ENCODE data around the gene BANF1. TPM values are rescaled to one million over a fixed set of nuclear protein-coding genes. Genes with fewer than 3 reads are reported as not detected.

Gene BANF1
- total RNA-seq, 1 donor from 2014 or later: 180 TPM

DNA sequence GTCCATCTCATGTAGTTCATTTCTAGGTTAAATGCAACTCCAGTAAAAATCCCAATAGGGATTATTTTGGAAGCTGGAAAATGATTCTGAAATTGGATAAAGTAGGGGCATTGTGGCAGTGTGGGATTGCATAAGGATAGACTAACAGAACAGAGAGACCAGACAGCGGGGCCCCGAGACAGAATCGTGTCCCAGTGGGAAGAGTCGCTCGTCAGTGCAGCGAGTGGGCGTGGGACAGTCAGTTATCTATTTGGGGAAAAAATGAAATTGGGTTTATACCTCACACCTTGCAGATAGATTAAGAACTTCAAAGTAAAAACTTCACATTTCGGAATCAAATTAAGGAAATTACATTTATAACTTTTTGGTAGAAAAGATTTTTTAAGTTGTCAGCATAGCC lies 30.2 kb upstream of the BANF1 start:
- no peak for FAIRE-seq
- H3K36me3 Mint-ChIP-seq (ENCODE audit: low read depth, unreplicated experiment): peaks cover 13% of the 10 kb centered on the region
- H3K4me2 ChIP-seq (ENCODE audit: low read length): no peak overlapping the region

DNA sequence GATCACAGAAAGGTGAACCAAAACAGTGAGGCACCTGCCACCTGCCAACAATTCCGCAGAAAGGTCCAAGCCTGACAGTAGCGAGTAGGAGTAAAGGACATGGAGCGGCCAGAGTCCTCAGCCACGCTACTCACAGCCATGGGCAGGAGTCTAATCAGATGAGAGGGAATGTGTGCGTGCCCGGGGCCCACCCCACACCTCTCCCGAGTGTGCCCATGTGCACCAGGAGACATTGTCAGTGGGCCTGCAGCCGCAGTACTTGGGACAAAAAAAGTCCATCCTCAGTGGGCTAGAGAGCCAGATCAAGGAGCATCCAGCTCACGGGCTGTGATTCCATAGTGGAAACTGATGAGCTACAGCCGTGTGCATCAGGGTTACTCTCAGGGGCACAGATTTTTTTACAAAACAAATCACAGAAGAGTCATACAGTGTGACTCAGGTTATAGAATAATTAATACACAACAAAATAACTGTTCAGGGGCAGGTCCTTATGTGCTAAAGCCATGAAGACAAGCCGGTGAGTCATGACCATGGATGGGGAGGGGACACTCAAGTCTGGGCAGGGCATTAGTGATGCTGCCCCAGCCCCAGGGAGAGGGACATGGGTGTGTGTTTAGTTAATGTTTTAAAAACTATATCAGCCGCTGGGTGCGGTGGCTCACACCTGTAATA lies 28.7 kb upstream of the BANF1 start:
- no peak overlapping the region for H3K4me2 ChIP-seq (ENCODE audit: low read length)
- H3K9me3 Mint-ChIP-seq (ENCODE audit: unreplicated experiment): no peaks in the 10 kb centered on the region
- no peak overlapping the region for H2AFZ ChIP-seq (ENCODE audit: low read depth, low read length)
- H3K36me3 Mint-ChIP-seq (ENCODE audit: low read depth, unreplicated experiment): peaks cover 10% of the 10 kb centered on the region
- H3K36me3 ChIP-seq (ENCODE audit: insufficient read depth, low read length): peaks cover 25% of the 10 kb centered on the region
- H3K27me3 ChIP-seq (ENCODE audit: insufficient read depth, low read length): no peaks in the 10 kb centered on the region
- no peak for FAIRE-seq
- H3K4me1 Mint-ChIP-seq (ENCODE audit: low read depth, unreplicated experiment): peaks cover 2% of the 10 kb centered on the region
- H3K9ac ChIP-seq (ENCODE audit: low read length): no peak overlapping the region
- H3K27me3 Mint-ChIP-seq (ENCODE audit: low read depth, unreplicated experiment): no peaks in the 10 kb centered on the region
- H3K4me1 ChIP-seq (ENCODE audit: insufficient read depth, low read length): no peaks in the 10 kb centered on the region
- peaks cover 21% of the 10 kb centered on the region for H4K20me1 ChIP-seq (ENCODE audit: insufficient read depth, low read length)
- peak overlapping the region; percentile 22 for H3K4me3 Mint-ChIP-seq (ENCODE audit: unreplicated experiment)
- H3K9me3 ChIP-seq (ENCODE audit: insufficient read depth, low read depth, low read length): no peaks in the 10 kb centered on the region
- no peak overlapping the region for H3K27ac Mint-ChIP-seq (ENCODE audit: unreplicated experiment)
- no peak overlapping the region for H3K4me3 ChIP-seq (ENCODE audit: insufficient read depth, low read depth, low read length)
- TF ChIP-seq, protein P1, sequence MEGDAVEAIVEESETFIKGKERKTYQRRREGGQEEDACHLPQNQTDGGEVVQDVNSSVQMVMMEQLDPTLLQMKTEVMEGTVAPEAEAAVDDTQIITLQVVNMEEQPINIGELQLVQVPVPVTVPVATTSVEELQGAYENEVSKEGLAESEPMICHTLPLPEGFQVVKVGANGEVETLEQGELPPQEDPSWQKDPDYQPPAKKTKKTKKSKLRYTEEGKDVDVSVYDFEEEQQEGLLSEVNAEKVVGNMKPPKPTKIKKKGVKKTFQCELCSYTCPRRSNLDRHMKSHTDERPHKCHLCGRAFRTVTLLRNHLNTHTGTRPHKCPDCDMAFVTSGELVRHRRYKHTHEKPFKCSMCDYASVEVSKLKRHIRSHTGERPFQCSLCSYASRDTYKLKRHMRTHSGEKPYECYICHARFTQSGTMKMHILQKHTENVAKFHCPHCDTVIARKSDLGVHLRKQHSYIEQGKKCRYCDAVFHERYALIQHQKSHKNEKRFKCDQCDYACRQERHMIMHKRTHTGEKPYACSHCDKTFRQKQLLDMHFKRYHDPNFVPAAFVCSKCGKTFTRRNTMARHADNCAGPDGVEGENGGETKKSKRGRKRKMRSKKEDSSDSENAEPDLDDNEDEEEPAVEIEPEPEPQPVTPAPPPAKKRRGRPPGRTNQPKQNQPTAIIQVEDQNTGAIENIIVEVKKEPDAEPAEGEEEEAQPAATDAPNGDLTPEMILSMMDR (IDR thresholded peaks at IDR 0.05; ENCODE audit: insufficient read depth, low read depth, low read length): no peak
- no peak for TF ChIP-seq EZH2 (IDR thresholded peaks at IDR 0.05; ENCODE audit: insufficient read depth, low read length)
- no peaks in the 10 kb centered on the region for H3K79me2 ChIP-seq (ENCODE audit: insufficient read depth, low read length)
- H3K27ac ChIP-seq (ENCODE audit: low read depth, low read length): no peak overlapping the region
- peak; percentile 36 for DNase-seq (ENCODE audit: low read depth)

More for the DNA sequence above, 30.2 kb upstream of the BANF1 start:
- Histone ChIP-seq H4K20me1 (ENCODE audit: insufficient read depth, low read length) (peaks cover 26% of the 10 kb centered on the region), H3K36me3 (ENCODE audit: insufficient read depth, low read length) (peaks cover 26% of the 10 kb centered on the region), H3K4me1 (ENCODE audit: insufficient read depth, low read length) (no peaks in the 10 kb centered on the region), H3K79me2 (ENCODE audit: insufficient read depth, low read length) (no peaks in the 10 kb centered on the region), H3K4me3 (ENCODE audit: insufficient read depth, low read depth, low read length) (no peak overlapping the region), H2AFZ (ENCODE audit: low read depth, low read length) (no peak overlapping the region), H3K27ac (ENCODE audit: low read depth, low read length) (no peak overlapping the region), H3K9me3 (ENCODE audit: insufficient read depth, low read depth, low read length) (no peaks in the 10 kb centered on the region), H3K9ac (ENCODE audit: low read length) (no peak overlapping the region), H3K27me3 (ENCODE audit: insufficient read depth, low read length) (no peaks in the 10 kb centered on the region)
- Mint-ChIP-seq H3K27me3 (ENCODE audit: low read depth, unreplicated experiment) (no peaks in the 10 kb centered on the region), H3K9me3 (ENCODE audit: unreplicated experiment) (no peaks in the 10 kb centered on the region), H3K27ac (ENCODE audit: unreplicated experiment) (no peak overlapping the region), H3K4me1 (ENCODE audit: low read depth, unreplicated experiment) (peaks cover 2% of the 10 kb centered on the region), H3K4me3 (ENCODE audit: unreplicated experiment) (no peak overlapping the region)
- TF ChIP-seq, protein P1 (IDR thresholded peaks at IDR 0.05; ENCODE audit: insufficient read depth, low read depth, low read length): no peak
- no peak for TF ChIP-seq EZH2 (IDR thresholded peaks at IDR 0.05; ENCODE audit: insufficient read depth, low read length)
- no peak for DNase-seq (ENCODE audit: low read depth)

DNA sequence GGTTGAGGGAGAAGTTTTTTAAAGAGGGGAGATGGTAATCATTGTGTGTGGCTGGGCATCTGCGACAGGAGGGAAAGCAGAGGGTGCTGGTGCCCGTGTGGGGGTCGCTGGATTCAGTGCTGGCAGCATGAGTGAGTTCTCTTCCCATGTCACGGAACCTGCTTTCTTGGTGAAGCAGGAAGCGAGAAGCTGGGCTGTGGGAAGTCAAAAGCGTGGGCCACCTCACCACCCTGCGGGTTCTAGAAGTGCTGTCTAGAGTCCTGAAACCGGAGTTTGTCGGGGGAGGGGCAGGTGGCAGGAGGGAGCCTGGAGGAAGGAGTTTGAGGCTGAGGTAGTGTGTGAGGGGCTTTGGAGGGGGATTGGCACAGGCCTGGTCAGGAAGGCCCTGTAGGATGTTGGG lies 26.5 kb upstream of the BANF1 start:
- Mint-ChIP-seq H3K9me3 (ENCODE audit: unreplicated experiment) (no peaks in the 10 kb centered on the region), H3K27me3 (ENCODE audit: low read depth, unreplicated experiment) (no peaks in the 10 kb centered on the region), H3K27ac (ENCODE audit: unreplicated experiment) (peak overlapping the region; percentile 29), H3K36me3 (ENCODE audit: low read depth, unreplicated experiment) (peaks cover 13% of the 10 kb centered on the region), H3K4me3 (ENCODE audit: unreplicated experiment) (no peak overlapping the region), H3K4me1 (ENCODE audit: low read depth, unreplicated experiment) (peaks cover 2% of the 10 kb centered on the region)
- Histone ChIP-seq H3K9me3 (ENCODE audit: insufficient read depth, low read depth, low read length) (no peaks in the 10 kb centered on the region), H3K27me3 (ENCODE audit: insufficient read depth, low read length) (no peaks in the 10 kb centered on the region), H3K4me3 (ENCODE audit: insufficient read depth, low read depth, low read length) (no peak overlapping the region), H3K27ac (ENCODE audit: low read depth, low read length) (no peak overlapping the region), H3K4me1 (ENCODE audit: insufficient read depth, low read length) (no peaks in the 10 kb centered on the region), H2AFZ (ENCODE audit: low read depth, low read length) (no peak overlapping the region), H3K36me3 (ENCODE audit: insufficient read depth, low read length) (peaks cover 12% of the 10 kb centered on the region), H3K4me2 (ENCODE audit: low read length) (no peak overlapping the region), H4K20me1 (ENCODE audit: insufficient read depth, low read length) (peaks cover 13% of the 10 kb centered on the region), H3K79me2 (ENCODE audit: insufficient read depth, low read length) (no peaks in the 10 kb centered on the region), H3K9ac (ENCODE audit: low read length) (no peak overlapping the region)
- FAIRE-seq (no peak), DNase-seq (ENCODE audit: low read depth) (no peak)
- TF ChIP-seq EZH2 (IDR thresholded peaks at IDR 0.05; ENCODE audit: insufficient read depth, low read length): no peak
- TF ChIP-seq, protein P1 (IDR thresholded peaks at IDR 0.05; ENCODE audit: insufficient read depth, low read depth, low read length): no peak

Data from astrocyte (in vitro differentiated cells and primary cell).